Neural crest cell (in vitro differentiated cells): ENCODE measurements around the gene OPRD1. TPM values are rescaled to one million over a fixed set of nuclear protein-coding genes. Genes with fewer than 3 reads are reported as not detected.
"Not testable (repeated sequence)": the region's sequence is repeated elsewhere in the genome, so short reads cannot be mapped to it uniquely, and the experiment has no call there.

Source experiments
- DNase-seq: peaks from one replicate; pipeline ENCODE4 v3.0.0; 2021; ENCODE audit warnings: low read depth, mixed read lengths, low spot score
- H3K27ac Mint-ChIP-seq: one replicate; pipeline ENCODE4 v1.8.0; 2021; ENCODE audit warnings: mild to moderate bottlenecking, mixed read lengths; ENCODE audit not compliant: unreplicated experiment
- H3K27me3 Mint-ChIP-seq: 2 replicates; pipeline ENCODE4 v1.8.0; 2021; ENCODE audit warnings: low read depth, mild to moderate bottlenecking, mixed read lengths
- H3K36me3 Mint-ChIP-seq: 2 replicates; pipeline ENCODE4 v1.8.0; 2021; ENCODE audit warnings: low read depth, mild to moderate bottlenecking, mixed read lengths
- H3K4me1 Mint-ChIP-seq: 2 replicates; pipeline ENCODE4 v1.8.0; 2021; ENCODE audit warnings: mixed read lengths
- H3K4me3 Mint-ChIP-seq: one replicate; pipeline ENCODE4 v1.8.0; 2021; ENCODE audit warnings: mild to moderate bottlenecking, mixed read lengths
- H3K9me3 Mint-ChIP-seq: 2 replicates; pipeline ENCODE4 v1.8.0; 2021; ENCODE audit warnings: mixed read lengths
- total RNA-seq: library from RNA; stranded (reverse); gene quantifications from 2 replicates; pipeline ENCODE4 v1.2.1, GENCODE V29; 2021
- TF ChIP-seq, protein P1 (sequence below): fragments of 200-600 bp; sonication (generic); conservative IDR thresholded peaks from 2 replicates; pipeline ENCODE4 v1.5.0; 2021; ENCODE audit warnings: antibody characterized with exemption, mild to moderate bottlenecking

Gene OPRD1
- total RNA-seq, 1 donor from 2014 or later: 3.9 TPM

DNA sequence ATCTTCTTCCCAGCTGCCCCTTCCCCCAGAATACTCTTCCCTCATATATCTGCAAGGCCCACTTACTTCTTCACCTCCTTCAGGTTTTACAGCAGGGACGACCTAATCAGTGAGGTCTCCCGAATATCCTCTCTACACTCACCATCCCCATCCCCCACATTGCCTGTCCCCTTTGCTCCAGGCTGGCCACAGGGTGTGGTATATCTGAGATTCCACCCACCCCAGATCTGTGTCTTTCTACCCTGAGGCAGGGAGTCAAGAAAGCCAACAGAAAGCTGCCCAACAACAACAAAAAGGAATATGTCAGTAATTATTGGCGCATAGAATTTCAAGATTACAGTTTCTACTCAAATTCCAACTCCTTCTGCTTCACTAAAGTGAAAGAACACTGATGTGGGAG lies 30.0 kb upstream of the OPRD1 start:
- Mint-ChIP-seq H3K9me3 (no peaks in the 10 kb centered on the region), H3K4me1 (peaks cover 26% of the 10 kb centered on the region), H3K36me3 (no peaks in the 10 kb centered on the region), H3K27ac (peak overlapping the region; percentile 78), H3K27me3 (no peaks in the 10 kb centered on the region), H3K4me3 (peak overlapping the region; percentile 2)
- DNase-seq: no peak
- TF ChIP-seq, protein P1, sequence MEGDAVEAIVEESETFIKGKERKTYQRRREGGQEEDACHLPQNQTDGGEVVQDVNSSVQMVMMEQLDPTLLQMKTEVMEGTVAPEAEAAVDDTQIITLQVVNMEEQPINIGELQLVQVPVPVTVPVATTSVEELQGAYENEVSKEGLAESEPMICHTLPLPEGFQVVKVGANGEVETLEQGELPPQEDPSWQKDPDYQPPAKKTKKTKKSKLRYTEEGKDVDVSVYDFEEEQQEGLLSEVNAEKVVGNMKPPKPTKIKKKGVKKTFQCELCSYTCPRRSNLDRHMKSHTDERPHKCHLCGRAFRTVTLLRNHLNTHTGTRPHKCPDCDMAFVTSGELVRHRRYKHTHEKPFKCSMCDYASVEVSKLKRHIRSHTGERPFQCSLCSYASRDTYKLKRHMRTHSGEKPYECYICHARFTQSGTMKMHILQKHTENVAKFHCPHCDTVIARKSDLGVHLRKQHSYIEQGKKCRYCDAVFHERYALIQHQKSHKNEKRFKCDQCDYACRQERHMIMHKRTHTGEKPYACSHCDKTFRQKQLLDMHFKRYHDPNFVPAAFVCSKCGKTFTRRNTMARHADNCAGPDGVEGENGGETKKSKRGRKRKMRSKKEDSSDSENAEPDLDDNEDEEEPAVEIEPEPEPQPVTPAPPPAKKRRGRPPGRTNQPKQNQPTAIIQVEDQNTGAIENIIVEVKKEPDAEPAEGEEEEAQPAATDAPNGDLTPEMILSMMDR: no peak

DNA sequence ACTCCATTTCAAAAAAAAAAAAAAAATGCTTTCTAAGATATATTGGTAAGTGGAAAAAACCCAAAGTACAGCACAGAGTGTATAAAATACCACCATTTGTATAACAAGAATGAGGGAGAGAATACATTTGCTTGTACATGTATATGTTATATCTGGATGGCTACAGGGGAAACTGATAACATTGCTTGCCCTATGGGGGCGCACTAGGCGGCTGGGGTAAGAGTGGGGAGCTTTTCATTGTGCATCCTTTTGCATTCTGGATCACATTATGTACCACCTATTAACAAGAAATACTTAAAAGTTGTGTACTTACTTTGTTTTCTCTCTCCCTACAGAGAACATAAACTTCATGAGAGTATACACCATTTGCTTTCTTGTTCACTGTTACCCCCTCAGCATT lies 28.6 kb upstream of the OPRD1 start:
- TF ChIP-seq, protein P1: no peak
- Mint-ChIP-seq H3K4me1 (peaks cover 26% of the 10 kb centered on the region), H3K4me3 (no peak overlapping the region), H3K27me3 (no peaks in the 10 kb centered on the region), H3K36me3 (no peaks in the 10 kb centered on the region), H3K9me3 (no peaks in the 10 kb centered on the region), H3K27ac (no peak overlapping the region)
- DNase-seq: no peak

DNA sequence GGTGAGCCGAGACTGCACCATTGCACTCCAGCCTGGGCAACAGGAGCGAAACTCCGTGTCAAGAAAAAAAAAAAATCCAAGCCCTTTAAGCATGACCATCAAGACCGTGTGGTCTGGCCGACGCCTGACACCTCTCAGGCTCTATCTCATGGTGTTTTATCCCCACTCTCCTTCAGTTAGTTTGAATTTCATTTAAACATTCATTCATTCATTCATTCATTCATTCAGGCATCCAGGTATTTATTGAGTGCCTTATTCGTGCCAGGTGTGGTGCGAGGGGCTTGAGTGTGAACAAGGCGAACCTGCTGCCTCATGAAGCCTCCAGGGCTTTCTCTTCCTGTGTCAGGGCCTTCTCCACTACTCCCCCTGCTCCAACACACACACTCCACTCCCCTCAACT lies 22.6 kb upstream of the OPRD1 start:
- Mint-ChIP-seq H3K27me3 (no peaks in the 10 kb centered on the region), H3K9me3 (no peaks in the 10 kb centered on the region), H3K4me1 (peaks cover 9% of the 10 kb centered on the region), H3K36me3 (no peaks in the 10 kb centered on the region), H3K4me3 (no peak overlapping the region), H3K27ac (no peak overlapping the region)
- TF ChIP-seq, protein P1: no peak
- no peak for DNase-seq

DNA sequence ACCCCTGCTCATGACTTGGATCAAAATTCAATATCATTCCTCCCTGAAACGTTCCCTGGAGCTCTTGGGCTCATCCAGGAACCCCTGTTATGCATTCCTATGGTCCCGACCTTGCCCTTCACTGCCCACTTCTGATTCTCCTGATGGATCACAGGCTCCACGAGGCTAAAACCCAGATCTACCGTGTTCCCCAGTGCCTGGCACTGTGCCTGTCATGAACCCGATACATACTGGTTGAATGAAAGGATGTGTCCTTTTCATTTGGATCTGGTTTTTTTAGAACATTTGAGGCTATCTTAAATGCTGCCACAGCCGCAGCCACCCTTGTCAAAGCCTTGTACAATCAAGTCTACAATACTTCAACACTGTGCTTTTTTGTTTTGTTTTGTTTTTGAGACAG lies 22.2 kb upstream of the OPRD1 start:
- DNase-seq: no peak
- Mint-ChIP-seq H3K4me3 (no peak overlapping the region), H3K27me3 (no peaks in the 10 kb centered on the region), H3K27ac (no peak overlapping the region), H3K4me1 (peaks cover 9% of the 10 kb centered on the region), H3K9me3 (no peaks in the 10 kb centered on the region), H3K36me3 (no peaks in the 10 kb centered on the region)
- TF ChIP-seq, protein P1: no peak

DNA sequence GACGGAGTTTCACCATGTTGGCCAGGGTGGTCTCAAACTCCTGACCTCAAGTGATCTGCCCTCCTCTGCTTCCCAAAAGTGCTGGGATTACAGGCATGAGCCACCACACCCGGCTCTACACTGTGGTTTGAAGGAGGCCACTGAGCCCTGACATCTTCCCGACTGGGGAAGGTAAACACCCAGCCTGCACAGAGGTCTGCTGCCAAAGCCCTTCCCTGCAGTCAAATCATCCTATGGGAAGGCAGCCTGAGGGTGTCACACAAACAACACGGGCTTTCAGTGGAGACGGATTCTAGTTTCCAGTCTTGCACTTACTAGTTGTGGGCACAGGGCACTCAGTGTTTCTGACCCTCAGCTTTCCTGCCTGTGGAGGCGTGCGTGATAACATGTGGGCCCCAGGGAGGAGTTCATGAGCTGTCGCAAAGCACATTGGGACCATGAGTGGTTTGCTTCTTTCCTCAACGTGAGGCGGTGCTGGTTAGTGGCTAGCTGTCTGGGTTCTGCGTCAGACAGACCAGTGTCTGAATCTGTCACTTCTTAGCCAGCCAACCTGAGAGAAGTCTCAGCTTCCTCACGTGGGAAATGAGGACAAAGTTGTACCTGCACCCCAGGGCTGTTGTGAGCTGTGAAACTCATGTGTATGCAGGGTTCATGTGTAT lies 21.5 kb upstream of the OPRD1 start:
- no peaks in the 10 kb centered on the region for H3K27me3 Mint-ChIP-seq

DNA sequence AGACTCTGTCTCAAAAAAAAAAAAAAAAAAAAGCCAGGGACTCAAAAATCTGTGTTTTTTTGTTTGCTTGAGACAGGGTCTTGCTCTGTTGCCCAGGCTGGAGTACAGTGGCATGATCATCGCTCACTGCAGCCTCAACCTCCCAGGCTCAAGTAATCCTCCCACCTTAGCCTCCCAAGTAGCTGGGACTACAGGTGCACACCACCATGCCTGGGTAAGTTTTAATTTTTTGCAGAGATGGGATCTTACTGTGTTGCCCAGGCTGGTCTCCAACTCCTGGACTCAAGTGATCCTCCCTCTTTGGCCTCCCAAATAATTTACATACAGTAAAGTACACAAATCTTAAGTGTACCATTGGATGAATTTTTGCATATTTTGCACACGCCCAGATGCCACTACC lies 20.0 kb upstream of the OPRD1 start:
- H3K27ac Mint-ChIP-seq, H3K9me3 Mint-ChIP-seq, DNase-seq, H3K27me3 Mint-ChIP-seq, H3K4me1 Mint-ChIP-seq, H3K4me3 Mint-ChIP-seq, H3K36me3 Mint-ChIP-seq: not testable (repeated sequence)

More for the DNA sequence above, 21.5 kb upstream of the OPRD1 start:
- no peaks in the 10 kb centered on the region for H3K9me3 Mint-ChIP-seq
- H3K36me3 Mint-ChIP-seq: no peaks in the 10 kb centered on the region
- no peak overlapping the region for H3K27ac Mint-ChIP-seq
- H3K4me3 Mint-ChIP-seq: no peak overlapping the region
- peaks cover 4% of the 10 kb centered on the region for H3K4me1 Mint-ChIP-seq
- TF ChIP-seq, protein P1: no peak
- no peak for DNase-seq
